GM23248 (cell line): ENCODE measurements around the gene TRIM62.

ENCODE experiments used
- EZH2 ChIP-seq: fragments of 200-600 bp; sonication (generic); IDR thresholded peaks from 2 replicates; pipeline ENCODE4 v1.6.1; 2018; ENCODE audit warnings: antibody characterized with exemption, mild to moderate bottlenecking; ENCODE audit not compliant: insufficient read depth, poor library complexity, severe bottlenecking
- EZH2phosphoT487 ChIP-seq: fragments of 200-600 bp; sonication (generic); IDR thresholded peaks from 2 replicates; pipeline ENCODE4 v1.6.1; 2018; ENCODE audit warnings: antibody characterized with exemption, moderate library complexity, mild to moderate bottlenecking, low read depth; ENCODE audit not compliant: insufficient read depth

GRCh38 chr1:33096363-33097005 lies 85.4 kb downstream of the TRIM62 start:
- no peak for TF ChIP-seq EZH2phosphoT487
- TF ChIP-seq EZH2, result no peak
